H1 (cell line): ENCODE results near the gene RUNX1. TPM values are rescaled to one million over a fixed set of nuclear protein-coding genes. Genes with fewer than 3 reads are reported as not detected.

Experiments used
- CTCF ChIA-PET: fragments of 300-600 bp; sonication (Branson Sonifier 250); formaldehyde crosslinking; loops from one replicate; lab custom pipeline; 2021; ENCODE audit not compliant: partially characterized antibody; lab: Charles Lee
- POLR2A ChIA-PET: fragments of 300-600 bp; sonication (Branson Sonifier 250); formaldehyde crosslinking; loops from one replicate; lab custom pipeline; 2021; ENCODE audit warnings: inconsistent platforms; ENCODE audit not compliant: partially characterized antibody; lab: Charles Lee
- DNase-seq, 2 experiments: peaks; one replicate each; pipeline versions ENCODE4 v3.0.0 to v3.0.0-alpha.2; 2010 to 2022; ENCODE audit warnings: low spot score in 2 of 2, low read depth in 1 of 2, mixed read lengths in 1 of 2
- FAIRE-seq: peaks from 2 replicates; lab custom pipeline; 2011; peaks lifted over from hg19 to GRCh38; lab: Jason Lieb, UNC
- H2AFZ ChIP-seq: 2 replicates; pipeline ENCODE4 v1.8.1; 2012; ENCODE audit warnings: low read length, inconsistent platforms
- H2AK5ac ChIP-seq: 2 replicates; pipeline ENCODE4 v1.6.1; 2013; ENCODE audit warnings: low read depth, low read length
- H2BK120ac ChIP-seq: replicated peaks from 2 replicates; pipeline ENCODE3; 2013; ENCODE audit warnings: low read depth, low read length, inconsistent platforms
- H2BK12ac ChIP-seq: 2 replicates; pipeline ENCODE4 v1.6.1; 2013; ENCODE audit warnings: low read depth, low read length
- H2BK15ac ChIP-seq: 2 replicates; pipeline ENCODE4 v1.6.1; 2013; ENCODE audit warnings: low read length
- H2BK20ac ChIP-seq: 2 replicates; pipeline ENCODE4 v1.6.1; 2013; ENCODE audit warnings: low read length
- H2BK5ac ChIP-seq: 2 replicates; pipeline ENCODE4 v1.6.1; 2013; ENCODE audit warnings: low read depth, low read length
- H3K14ac ChIP-seq: 2 replicates; pipeline ENCODE4 v1.6.1; 2013; ENCODE audit warnings: inconsistent platforms; ENCODE audit not compliant: insufficient read length
- H3K18ac ChIP-seq: 2 replicates; pipeline ENCODE4 v1.6.1; 2013; ENCODE audit warnings: low read length; ENCODE audit errors: extremely low read depth
- H3K23ac ChIP-seq: 2 replicates; pipeline ENCODE4 v1.6.1; 2013; ENCODE audit warnings: inconsistent platforms; ENCODE audit not compliant: insufficient read length
- H3K23me2 ChIP-seq: 2 replicates; pipeline ENCODE4 v1.6.1; 2013; ENCODE audit warnings: low read depth, low read length
- H3K27ac ChIP-seq: 2 replicates; pipeline ENCODE4 v1.6.1; 2011; ENCODE audit warnings: low read depth, low read length, inconsistent platforms
- H3K27me3 ChIP-seq, 4 experiments: replicated peaks in 1 of 4; 1 replicate in 1 of 4; 2 replicates in 3 of 4; pipeline versions ENCODE4 v1.6.1 to v1.8.1; 2011 to 2013; ENCODE audit warnings: low read length in 3 of 4, mild to moderate bottlenecking in 3 of 4, inconsistent platforms in 2 of 4, mixed read lengths in 2 of 4, moderate library complexity in 1 of 4; ENCODE audit not compliant: control insufficient read depth in 3 of 4, insufficient read depth in 3 of 4; ENCODE audit errors: extremely low read depth in 1 of 4
- H3K36me3 ChIP-seq, 4 experiments: 2 replicates each; pipeline versions ENCODE4 v1.6.1 to v1.8.1; 2011 to 2013; ENCODE audit warnings: mild to moderate bottlenecking in 4 of 4, low read length in 3 of 4, moderate library complexity in 2 of 4, control low read depth in 1 of 4, inconsistent platforms in 1 of 4; ENCODE audit not compliant: insufficient read depth in 4 of 4, control insufficient read depth in 2 of 4
- H3K4ac ChIP-seq: replicated peaks from 2 replicates; pipeline ENCODE3; 2013; ENCODE audit warnings: low read length, low read depth, mixed read lengths, inconsistent platforms; ENCODE audit not compliant: insufficient read length
- H3K4me1 ChIP-seq, 4 experiments: replicated peaks in 1 of 4; 1 replicate in 1 of 4; 2 replicates in 3 of 4; pipeline versions ENCODE4 v1.6.1 to v1.8.1; 2011 to 2013; ENCODE audit warnings: low read length in 3 of 4, inconsistent platforms in 2 of 4, mixed read lengths in 1 of 4; ENCODE audit not compliant: insufficient read depth in 4 of 4, control insufficient read depth in 3 of 4
- H3K4me2 ChIP-seq, 2 experiments: 2 replicates each; pipeline versions ENCODE4 v1.6.1 to v1.8.1; 2011 to 2013; ENCODE audit warnings: low read depth in 2 of 2, low read length in 2 of 2, control low read depth in 1 of 2, inconsistent platforms in 1 of 2, mild to moderate bottlenecking in 1 of 2; ENCODE audit not compliant: insufficient read depth in 1 of 2
- H3K4me3 ChIP-seq, 4 experiments: fragments of 200-600, 300-600 bp in 1 of 4; sonication (generic), shearing (Covaris generic), sonication (Bioruptor Twin) in 1 of 4; 2 replicates each; pipeline versions ENCODE4 v1.5.1 to v1.8.1; 2011 to 2016; ENCODE audit warnings: low read length in 4 of 4, low read depth in 3 of 4, control low read depth in 2 of 4, inconsistent platforms in 2 of 4, mild to moderate bottlenecking in 2 of 4, mixed read lengths in 1 of 4, moderate library complexity in 1 of 4; ENCODE audit not compliant: insufficient read depth in 2 of 4; ENCODE audit errors: extremely low read depth in 1 of 4
- H3K56ac ChIP-seq: replicated peaks from 2 replicates; pipeline ENCODE3; 2013; ENCODE audit warnings: low read depth, mild to moderate bottlenecking, mixed read lengths, low read length, inconsistent platforms; ENCODE audit not compliant: insufficient read length
- H3K79me1 ChIP-seq: 2 replicates; pipeline ENCODE4 v1.6.1; 2013; ENCODE audit warnings: low read depth, low read length, control low read depth
- H3K79me2 ChIP-seq, 2 experiments: 2 replicates each; pipeline versions ENCODE4 v1.6.1 to v1.8.1; 2012 to 2013; ENCODE audit warnings: low read length in 2 of 2, mild to moderate bottlenecking in 2 of 2, inconsistent platforms in 1 of 2; ENCODE audit not compliant: insufficient read depth in 2 of 2, control insufficient read depth in 1 of 2
- H3K9ac ChIP-seq, 4 experiments: replicated peaks in 1 of 4; 1 replicate in 1 of 4; 2 replicates in 3 of 4; pipeline versions ENCODE4 v1.6.1 to v1.8.1; 2011 to 2013; ENCODE audit warnings: low read depth in 3 of 4, low read length in 3 of 4, control low read depth in 2 of 4, mild to moderate bottlenecking in 2 of 4, moderate library complexity in 2 of 4, inconsistent platforms in 1 of 4; ENCODE audit errors: extremely low read depth in 1 of 4
- H3K9me3 ChIP-seq, 2 experiments: 2 replicates each; pipeline versions ENCODE4 v1.6.1 to v1.8.1; 2012 to 2013; ENCODE audit warnings: mild to moderate bottlenecking in 2 of 2, moderate library complexity in 2 of 2, control low read depth in 1 of 2, inconsistent platforms in 1 of 2, low read depth in 1 of 2, low read length in 1 of 2, mixed read lengths in 1 of 2; ENCODE audit not compliant: insufficient read depth in 2 of 2
- H4K20me1 ChIP-seq, 2 experiments: replicated peaks in 1 of 2; 2 replicates each; pipeline versions ENCODE3 to v1.8.1; 2011 to 2013; ENCODE audit warnings: inconsistent platforms in 2 of 2, low read length in 2 of 2, mild to moderate bottlenecking in 1 of 2; ENCODE audit not compliant: insufficient read depth in 2 of 2, control insufficient read depth in 1 of 2
- H4K5ac ChIP-seq: 2 replicates; pipeline ENCODE4 v1.6.1; 2013; ENCODE audit warnings: low read length, low read depth, mixed read lengths, inconsistent platforms; ENCODE audit not compliant: insufficient read length
- H4K8ac ChIP-seq: 2 replicates; pipeline ENCODE4 v1.8.0; 2013; ENCODE audit warnings: mild to moderate bottlenecking, moderate library complexity, low read length, inconsistent platforms; ENCODE audit not compliant: insufficient read depth; ENCODE audit errors: extremely low read depth
- H4K91ac ChIP-seq: replicated peaks from 2 replicates; pipeline ENCODE3; 2013; ENCODE audit warnings: low read length, mixed read lengths, inconsistent platforms; ENCODE audit not compliant: insufficient read length
- ATF2 ChIP-seq: IDR thresholded peaks from 2 replicates; pipeline ENCODE4 v1.6.1; 2012; ENCODE audit warnings: low read length, inconsistent platforms
- CBX5 ChIP-seq: fragments of 300-800, 300-1000 bp; sonication (generic); IDR thresholded peaks from 2 replicates; pipeline ENCODE4 v1.7.1; 2016; ENCODE audit warnings: antibody characterized with exemption, low read length, low read depth
- GTF2F1 ChIP-seq: IDR thresholded peaks from 2 replicates; pipeline ENCODE4 v1.6.1; 2012; ENCODE audit warnings: low read depth, low read length, improper control_type of control experiment, borderline replicate concordance
- HDAC2 ChIP-seq, 2 experiments: fragments of 300-600 bp in 1 of 2; sonication (generic) in 1 of 2; IDR thresholded peaks; 2 replicates each; pipeline ENCODE4 v1.6.1; 2011 to 2012; ENCODE audit warnings: low read depth in 2 of 2, low read length in 2 of 2, mild to moderate bottlenecking in 2 of 2, moderate library complexity in 2 of 2, borderline replicate concordance in 1 of 2, inconsistent platforms in 1 of 2
- JUND ChIP-seq: IDR thresholded peaks from 2 replicates; pipeline ENCODE4 v1.6.1; 2011; ENCODE audit warnings: mild to moderate bottlenecking, improper control_type of control experiment, low read length
- MAFK ChIP-seq: IDR thresholded peaks from 2 replicates; pipeline ENCODE4 v1.6.1; 2012; ENCODE audit warnings: low read depth, mild to moderate bottlenecking, improper control_type of control experiment, low read length
- POLR2A ChIP-seq, 2 experiments: IDR thresholded peaks; 1 replicate in 1 of 2; 2 replicates in 1 of 2; pipeline ENCODE4 v1.6.1; 2011; ENCODE audit warnings: low read depth in 2 of 2, low read length in 2 of 2, mild to moderate bottlenecking in 2 of 2; ENCODE audit errors: control extremely low read depth in 1 of 2
- POLR2AphosphoS5 ChIP-seq: IDR thresholded peaks from 2 replicates; pipeline ENCODE4 v1.6.1; 2011; ENCODE audit warnings: low read depth, low read length
- SAP30 ChIP-seq: fragments of 300-600 bp; sonication (generic); IDR thresholded peaks from 2 replicates; pipeline ENCODE4 v1.7.1; 2012; ENCODE audit warnings: low read length, moderate library complexity, mild to moderate bottlenecking, inconsistent platforms; ENCODE audit not compliant: insufficient read depth, insufficient replicate concordance
- SP2 ChIP-seq: IDR thresholded peaks from 2 replicates; pipeline ENCODE4 v1.6.1; 2012; ENCODE audit warnings: mild to moderate bottlenecking, low read length, inconsistent platforms
- WGBS, 2 experiments: shearing (Covaris generic) in 1 of 2; methylation state at CpG; one replicate each; pipeline versions ENCODE4 v1.1.6 to v1.1.7; 2013 to 2015; ENCODE audit warnings: low lambda C conversion rate in 2 of 2, mixed read lengths in 2 of 2, inconsistent platforms in 1 of 2, low coverage in 1 of 2, missing lambda C conversion rate in 1 of 2; ENCODE audit not compliant: insufficient replicate concordance in 2 of 2, insufficient coverage in 1 of 2, insufficient read length in 1 of 2; ENCODE audit errors: extremely low coverage in 1 of 2, missing lambda C conversion rate in 1 of 2; 5-methylcytosine and 5-hydroxymethylcytosine counted together
- polyA plus RNA-seq, 7 experiments: library from polyadenylated mRNA; depleted of rRNA in 3 of 7; stranded (reverse) in 5 of 7; unstranded in 2 of 7; fragments of >200 nt in 5 of 7; fragments of 200-250 nt in 2 of 7; gene quantifications; 1 replicate in 5 of 7; 2 replicates in 1 of 7; 4 replicates in 1 of 7; pipeline versions ENCODE4 v1.2.1 to v1.2.3, GENCODE V29; 2011 to 2013; ENCODE audit warnings: missing spikeins in 2 of 7, mixed read lengths in 2 of 7
- total RNA-seq: library from RNA; stranded (reverse); fragmentation: NEBNext Ultra II Directional; extraction: Animal tissue kit (Norgen Biotek cat#: 25700); gene quantifications from 2 replicates; pipeline ENCODE4 v1.2.1, GENCODE V29; 2021
- TF ChIP-seq, protein P1 (sequence below): IDR thresholded peaks from 2 replicates; pipeline ENCODE4 v1.6.1; 2012; ENCODE audit warnings: inconsistent platforms

The RUNX1 gene
- total and polyA plus RNA-seq, 2 of the 8 experiments (the other 6 are each of a cell fraction or from before 2014, with no cell fraction given), result 0.20 to 0.60 TPM

DNA sequence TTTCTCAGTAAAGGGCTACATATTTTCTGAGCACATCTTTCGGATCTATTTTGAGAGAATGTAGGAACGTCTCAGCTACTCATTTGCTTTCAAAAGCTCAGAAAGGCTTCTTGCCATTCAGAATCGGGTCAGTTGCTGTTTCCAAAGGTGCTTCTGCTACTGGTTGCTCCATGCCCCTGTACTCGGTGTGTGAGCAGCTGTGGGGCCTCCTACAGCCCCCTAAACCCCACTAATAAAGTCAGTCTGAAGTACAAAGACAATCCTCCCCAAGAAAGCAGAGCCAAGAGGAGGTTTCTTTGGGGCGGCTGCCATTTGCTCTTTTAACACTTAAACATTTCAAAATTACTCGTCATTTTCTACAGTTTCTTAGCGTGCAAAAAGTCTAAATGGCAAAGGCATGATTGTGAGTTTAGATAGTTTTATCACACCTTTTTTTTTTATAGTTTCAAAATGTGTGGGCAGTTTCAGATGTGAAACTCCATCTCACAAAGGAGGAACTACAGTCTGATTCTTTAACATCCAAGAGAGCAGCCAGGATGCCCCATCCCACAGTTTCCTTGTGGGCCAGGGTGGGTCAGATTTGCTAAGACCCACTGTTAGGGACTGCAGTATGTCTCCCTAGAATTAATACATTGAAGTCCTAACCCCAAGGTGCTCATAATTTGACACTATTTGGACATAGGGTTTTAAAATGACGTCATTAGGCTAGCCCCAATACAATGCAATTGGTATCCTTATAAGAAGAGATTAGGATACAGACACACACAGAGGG lies 4.1 kb downstream of the RUNX1 start:
- Histone ChIP-seq H2BK20ac (no peak overlapping the region), H4K5ac (no peak overlapping the region), H3K79me1 (no peaks in the 10 kb centered on the region), H3K36me3 (no peaks in the 10 kb centered on the region), H2BK120ac (no peak overlapping the region), H2AFZ (no peak overlapping the region), H3K27ac (no peak overlapping the region), H3K9ac (no peak overlapping the region), H4K8ac (no peak overlapping the region), H2BK15ac (no peak overlapping the region), H3K79me2 (no peaks in the 10 kb centered on the region), H2BK5ac (no peak overlapping the region), H3K14ac (no peak overlapping the region), H3K27me3 (0 out of 7 replicates have a peak, but pooled peaks cover 0 to 3% (median 0%) of the 10 kb centered on the region in 4 experiments), H3K4me3 (no peak overlapping the region), H3K9me3 (no peaks in the 10 kb centered on the region), H4K91ac (no peak overlapping the region), H3K23ac (no peak overlapping the region), H3K4ac (no peak overlapping the region), H3K4me1 (peaks cover 0 to 6% (median under 1%) of the 10 kb centered on the region in 4 experiments; a peak in 2 of 7 replicates), H3K56ac (no peak overlapping the region), H3K4me2 (no peak overlapping the region), H2AK5ac (no peak overlapping the region), H3K23me2 (no peaks in the 10 kb centered on the region; the same call in 1 of the 2 replicates), H3K18ac (no peak overlapping the region), H2BK12ac (no peak overlapping the region), H4K20me1 (no peaks in the 10 kb centered on the region)
- ChIA-PET POLR2A (no interaction called here), CTCF (no interaction called here)
- no peak for DNase-seq
- WGBS, 2 experiments, result 95% methylated on average over 8 of the region's 8 CpGs; no CpG with 5 or more reads in 1 of the 2 experiments
- FAIRE-seq, result no peak
- TF ChIP-seq, protein P1, sequence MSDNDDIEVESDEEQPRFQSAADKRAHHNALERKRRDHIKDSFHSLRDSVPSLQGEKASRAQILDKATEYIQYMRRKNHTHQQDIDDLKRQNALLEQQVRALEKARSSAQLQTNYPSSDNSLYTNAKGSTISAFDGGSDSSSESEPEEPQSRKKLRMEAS, result no peak
- no peak for TF ChIP-seq POLR2A (IDR thresholded peaks at IDR 0.05; ENCODE audit: control extremely low read depth in 1 of 2, low read depth in 2 of 2, low read length in 2 of 2)
- TF ChIP-seq HDAC2 (IDR thresholded peaks at IDR 0.05; ENCODE audit: borderline replicate concordance in 1 of 2, low read depth in 2 of 2, low read length in 2 of 2), result no peak
- TF ChIP-seq SAP30, result no peak
- no peak for TF ChIP-seq CBX5
- TF ChIP-seq GTF2F1, result no peak
- no peak for TF ChIP-seq POLR2AphosphoS5
- TF ChIP-seq MAFK, result no peak
- no peak for TF ChIP-seq JUND
- no peak for TF ChIP-seq ATF2
- no peak for TF ChIP-seq SP2
